Stimulated activated naive B cell treated with anti-CD40 and anti-IgM and Interleukin-4, amounts not matched to agents 10 μg/mL and 1 μg/mL and 100 μg/mL, for 72 hours (primary cell): ENCODE measurements around the gene AHCYL2.
"Not testable (repeated sequence)": the region's sequence is repeated elsewhere in the genome, so short reads cannot be mapped to it uniquely, and the experiment has no call there.

Source experiments
- ATAC-seq, 2 donors: fragments of 150-1000 bp; cut with Tn5 transposase; replicated peaks; 2 replicates each; pipeline ENCODE4 v1.10.0; 2021; ENCODE audit warnings: moderate library complexity in 1 of 2
- DNase-seq: peaks from one replicate; pipeline ENCODE4 v3.0.0; 2021
- H3K27ac Mint-ChIP-seq: one replicate; pipeline ENCODE4 v1.8.0; 2022; ENCODE audit warnings: mild to moderate bottlenecking, mixed read lengths
- H3K27me3 Mint-ChIP-seq, 2 donors: one replicate each; pipeline ENCODE4 v1.8.0; 2022; ENCODE audit warnings: mixed read lengths in 2 of 2
- H3K36me3 Mint-ChIP-seq, 2 donors: one replicate each; pipeline ENCODE4 v1.8.0; 2022; ENCODE audit warnings: mixed read lengths in 2 of 2, mild to moderate bottlenecking in 1 of 2
- H3K4me1 Mint-ChIP-seq, 2 donors: one replicate each; pipeline ENCODE4 v1.8.0; 2022; ENCODE audit warnings: mixed read lengths in 2 of 2, mild to moderate bottlenecking in 1 of 2
- H3K4me3 Mint-ChIP-seq, 2 donors: one replicate each; pipeline ENCODE4 v1.8.0; 2022; ENCODE audit warnings: mild to moderate bottlenecking in 2 of 2, mixed read lengths in 2 of 2, moderate library complexity in 1 of 2
- H3K9me3 Mint-ChIP-seq, 2 donors: one replicate each; pipeline ENCODE4 v1.8.0; 2022; ENCODE audit warnings: mixed read lengths in 2 of 2, mild to moderate bottlenecking in 1 of 2

Gene AHCYL2

DNA sequence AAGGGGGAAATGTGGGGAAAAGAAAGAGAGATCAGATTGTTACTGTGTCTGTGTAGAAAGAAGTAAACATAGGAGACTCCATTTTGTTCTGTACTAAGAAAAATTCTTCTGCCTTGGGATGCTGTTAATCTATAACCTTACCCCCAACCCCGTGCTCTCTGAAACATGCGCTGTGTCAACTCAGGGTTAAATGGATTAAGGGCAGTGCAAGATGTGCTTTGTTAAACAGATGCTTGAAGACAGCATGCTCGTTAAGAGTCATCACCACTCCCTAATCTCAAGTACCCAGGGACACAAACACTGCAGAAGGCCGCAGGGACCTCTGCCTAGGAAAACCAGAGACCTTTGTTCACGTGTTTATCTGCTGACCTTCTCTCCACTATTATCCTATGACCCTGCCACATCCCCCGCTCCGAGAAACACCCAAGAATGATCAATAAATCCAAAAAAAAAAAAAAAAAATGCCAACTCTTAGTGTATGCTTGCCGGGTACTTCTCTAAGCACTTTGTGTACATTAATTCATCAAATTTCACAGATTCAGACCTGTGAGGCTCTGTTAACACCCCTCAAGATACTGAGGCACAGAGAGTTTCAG lies 7.9 kb upstream of the AHCYL2 start:
- H3K4me1 Mint-ChIP-seq, DNase-seq: not testable (repeated sequence)

DNA sequence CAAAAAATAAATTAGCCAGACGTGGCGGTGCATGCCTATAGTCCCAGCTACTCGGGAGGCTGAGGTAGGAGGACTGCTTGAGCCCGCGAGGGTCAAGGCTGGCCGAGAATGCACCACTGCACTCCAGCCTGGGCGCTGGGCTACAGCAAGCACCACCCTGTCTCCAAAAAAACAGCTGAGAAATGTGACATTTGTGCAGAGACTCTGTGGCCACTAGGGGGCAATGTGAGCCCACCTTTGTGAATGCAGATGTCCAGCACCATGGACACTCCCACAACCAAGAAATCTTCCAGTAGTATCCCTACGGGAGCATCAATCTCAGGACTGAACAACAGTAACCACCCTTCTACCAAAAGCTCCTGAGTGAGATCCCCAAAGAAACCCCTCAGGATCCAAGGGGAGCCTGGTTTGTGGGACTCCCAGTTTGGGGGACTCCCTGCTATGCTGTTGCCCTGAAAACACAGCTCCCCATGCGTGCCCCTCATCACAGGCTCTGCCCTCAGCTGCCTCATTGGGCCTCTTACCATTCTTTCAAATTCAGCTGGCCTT lies 6.2 kb upstream of the AHCYL2 start:
- H3K9me3 Mint-ChIP-seq: no peaks in the 10 kb centered on the region
- no peaks in the 10 kb centered on the region for H3K27me3 Mint-ChIP-seq
- H3K4me1 Mint-ChIP-seq: peaks cover 9 to 26% of the 10 kb centered on the region in 2 donors
- H3K4me3 Mint-ChIP-seq: no peak overlapping the region
- ATAC-seq (peak; percentile 90 to 91), DNase-seq (peak; percentile 60)
- H3K36me3 Mint-ChIP-seq: no peaks in the 10 kb centered on the region
- no peak overlapping the region for H3K27ac Mint-ChIP-seq

More for the DNA sequence above, 7.9 kb upstream of the AHCYL2 start:
- H3K27ac Mint-ChIP-seq, H3K27me3 Mint-ChIP-seq, H3K4me3 Mint-ChIP-seq, H3K36me3 Mint-ChIP-seq, ATAC-seq, H3K9me3 Mint-ChIP-seq: not testable (repeated sequence)

DNA sequence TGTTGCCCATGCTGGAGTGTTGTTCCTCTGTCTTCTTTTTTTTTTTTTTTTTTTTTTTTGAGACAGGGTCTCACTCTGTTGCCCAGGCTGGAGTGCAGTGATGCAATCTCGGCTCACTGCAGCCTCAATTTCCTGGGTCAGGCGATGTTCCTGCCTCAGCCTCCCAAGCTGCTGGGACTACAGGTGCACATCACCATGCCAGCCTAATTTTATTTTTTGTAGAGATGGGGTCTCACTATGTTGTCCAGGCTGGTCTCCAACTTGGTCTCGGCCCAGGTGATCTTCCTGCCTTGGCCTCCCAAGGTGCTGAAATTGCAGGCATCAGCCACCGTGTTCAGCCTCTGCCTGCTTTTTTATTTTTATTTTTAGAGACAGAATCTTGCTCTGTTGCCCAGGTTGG lies 5.7 kb upstream of the AHCYL2 start:
- not testable (repeated sequence) for H3K9me3 Mint-ChIP-seq, H3K27ac Mint-ChIP-seq, DNase-seq, H3K4me3 Mint-ChIP-seq, H3K36me3 Mint-ChIP-seq, ATAC-seq, H3K27me3 Mint-ChIP-seq
- peaks cover 9 to 28% of the 10 kb centered on the region in 2 donors for H3K4me1 Mint-ChIP-seq

GRCh38 chr7:129222064-129222463 lies 2.8 kb upstream of the AHCYL2 start:
- H3K4me3 Mint-ChIP-seq: peak overlapping the region; percentile 44 to 46
- DNase-seq: no peak
- no peaks in the 10 kb centered on the region for H3K9me3 Mint-ChIP-seq
- H3K36me3 Mint-ChIP-seq: peaks cover 0 to 2% of the 10 kb centered on the region in 2 donors
- H3K4me1 Mint-ChIP-seq: peaks cover 24 to 48% of the 10 kb centered on the region in 2 donors
- peak overlapping the region; percentile 6 for H3K27ac Mint-ChIP-seq
- ATAC-seq: no peak
- no peaks in the 10 kb centered on the region for H3K27me3 Mint-ChIP-seq

- no peaks in the 10 kb centered on the region for H3K9me3 Mint-ChIP-seq
- H3K4me3 Mint-ChIP-seq: peak overlapping the region; percentile 88 to 89
- ATAC-seq: peak; percentile 63 to 69
These were observed 538 bp downstream of the AHCYL2 start for GRCh38 chr7:129225206-129225930.

DNA sequence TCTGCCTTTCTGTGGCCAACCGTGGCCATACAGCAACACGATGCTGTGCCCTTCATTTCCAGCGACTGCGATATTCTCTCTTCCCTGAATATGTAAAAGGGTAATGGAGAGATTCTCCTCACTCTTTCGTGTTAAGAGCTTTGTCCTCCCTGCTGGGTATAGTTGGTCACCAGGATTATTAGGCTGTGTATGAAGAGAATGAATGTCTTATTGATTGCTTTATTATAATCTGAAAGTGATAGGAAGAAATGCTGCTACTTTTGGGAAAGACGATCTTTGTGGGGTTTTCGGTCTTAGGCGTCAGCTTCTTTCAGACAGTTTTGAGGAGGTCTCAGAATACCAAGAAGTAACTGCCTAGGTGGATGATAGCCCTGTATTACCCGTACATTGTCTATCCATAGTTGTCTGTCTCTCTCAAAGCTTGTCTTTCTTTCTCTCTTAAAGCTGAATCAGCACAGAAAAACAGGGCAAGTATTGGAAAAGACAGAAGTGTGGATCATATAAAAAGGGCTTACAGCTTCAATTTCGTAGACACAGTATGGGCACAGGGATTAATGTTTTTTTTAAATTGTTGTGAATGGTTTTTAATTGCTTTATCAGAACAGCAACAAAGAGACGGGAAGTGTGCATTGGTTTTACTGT lies 1.2 kb downstream of the AHCYL2 start:
- Mint-ChIP-seq H3K4me3 (peak overlapping the region; percentile 88 to 89), H3K27me3 (no peaks in the 10 kb centered on the region), H3K36me3 (peaks cover 0 to 4% of the 10 kb centered on the region in 2 donors), H3K9me3 (no peaks in the 10 kb centered on the region), H3K4me1 (peaks cover 21 to 49% of the 10 kb centered on the region in 2 donors), H3K27ac (peak overlapping the region; percentile 89)
- ATAC-seq (no peak), DNase-seq (no peak)

More at GRCh38 chr7:129225206-129225930, 538 bp downstream of the AHCYL2 start:
- Mint-ChIP-seq H3K4me1 (peaks cover 21 to 49% of the 10 kb centered on the region in 2 donors), H3K36me3 (peaks cover 0 to 2% of the 10 kb centered on the region in 2 donors), H3K27me3 (no peaks in the 10 kb centered on the region), H3K27ac (peak overlapping the region; percentile 89)
- peak; percentile 51 for DNase-seq

GRCh38 chr7:129227646-129228578 lies 3.1 kb downstream of the AHCYL2 start:
- Mint-ChIP-seq H3K4me3 (no peak overlapping the region), H3K4me1 (peaks cover 15 to 36% of the 10 kb centered on the region in 2 donors)

DNA sequence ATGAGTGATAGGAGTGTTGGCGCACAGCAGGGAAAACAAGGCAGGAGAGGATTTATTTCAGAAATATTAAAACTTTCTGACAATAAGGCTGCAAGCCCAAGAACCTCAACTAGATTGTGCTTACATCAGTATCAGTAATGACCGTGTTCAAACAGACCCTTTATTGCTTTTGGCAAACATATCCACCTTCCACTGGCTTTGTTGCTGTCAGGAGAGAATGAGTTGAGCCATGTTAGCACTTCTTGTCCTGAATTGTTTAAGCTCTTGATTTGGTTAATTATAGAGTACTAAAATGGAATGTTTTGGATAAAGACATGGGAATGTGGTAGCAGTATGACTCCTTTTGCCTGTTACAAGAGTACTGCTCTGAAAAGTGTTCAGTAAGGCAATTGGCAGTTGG lies 3.8 kb downstream of the AHCYL2 start:
- ATAC-seq (no peak), DNase-seq (no peak)
- Mint-ChIP-seq H3K9me3 (no peaks in the 10 kb centered on the region), H3K4me3 (no peak overlapping the region), H3K27me3 (no peaks in the 10 kb centered on the region), H3K27ac (no peak overlapping the region), H3K36me3 (peaks cover under 1 to 6% of the 10 kb centered on the region in 2 donors), H3K4me1 (peaks cover 15 to 29% of the 10 kb centered on the region in 2 donors)

More at GRCh38 chr7:129227646-129228578, 3.1 kb downstream of the AHCYL2 start:
- DNase-seq (no peak), ATAC-seq (no peak)
- H3K36me3 Mint-ChIP-seq: peaks cover 0 to 4% of the 10 kb centered on the region in 2 donors
- no peak overlapping the region for H3K27ac Mint-ChIP-seq
- no peaks in the 10 kb centered on the region for H3K27me3 Mint-ChIP-seq
- H3K9me3 Mint-ChIP-seq: no peaks in the 10 kb centered on the region

GRCh38 chr7:129231666-129232065 lies 6.8 kb downstream of the AHCYL2 start:
- peaks cover 0 to 9% of the 10 kb centered on the region in 2 donors for H3K4me1 Mint-ChIP-seq
- H3K4me3 Mint-ChIP-seq: no peak overlapping the region
- no peaks in the 10 kb centered on the region for H3K9me3 Mint-ChIP-seq
- DNase-seq (no peak), ATAC-seq (no peak)
- H3K36me3 Mint-ChIP-seq: peaks cover 13 to 20% of the 10 kb centered on the region in 2 donors
- no peak overlapping the region for H3K27ac Mint-ChIP-seq
- no peaks in the 10 kb centered on the region for H3K27me3 Mint-ChIP-seq

GRCh38 chr7:129238546-129238945 lies 13.7 kb downstream of the AHCYL2 start:
- DNase-seq (no peak), ATAC-seq (no peak)
- H3K36me3 Mint-ChIP-seq: peaks cover 19 to 21% of the 10 kb centered on the region in 2 donors
- peaks cover 5 to 8% of the 10 kb centered on the region in 2 donors for H3K4me1 Mint-ChIP-seq
- no peak overlapping the region for H3K27ac Mint-ChIP-seq
- H3K4me3 Mint-ChIP-seq: no peak overlapping the region
- H3K27me3 Mint-ChIP-seq: no peaks in the 10 kb centered on the region
- H3K9me3 Mint-ChIP-seq: no peaks in the 10 kb centered on the region

DNA sequence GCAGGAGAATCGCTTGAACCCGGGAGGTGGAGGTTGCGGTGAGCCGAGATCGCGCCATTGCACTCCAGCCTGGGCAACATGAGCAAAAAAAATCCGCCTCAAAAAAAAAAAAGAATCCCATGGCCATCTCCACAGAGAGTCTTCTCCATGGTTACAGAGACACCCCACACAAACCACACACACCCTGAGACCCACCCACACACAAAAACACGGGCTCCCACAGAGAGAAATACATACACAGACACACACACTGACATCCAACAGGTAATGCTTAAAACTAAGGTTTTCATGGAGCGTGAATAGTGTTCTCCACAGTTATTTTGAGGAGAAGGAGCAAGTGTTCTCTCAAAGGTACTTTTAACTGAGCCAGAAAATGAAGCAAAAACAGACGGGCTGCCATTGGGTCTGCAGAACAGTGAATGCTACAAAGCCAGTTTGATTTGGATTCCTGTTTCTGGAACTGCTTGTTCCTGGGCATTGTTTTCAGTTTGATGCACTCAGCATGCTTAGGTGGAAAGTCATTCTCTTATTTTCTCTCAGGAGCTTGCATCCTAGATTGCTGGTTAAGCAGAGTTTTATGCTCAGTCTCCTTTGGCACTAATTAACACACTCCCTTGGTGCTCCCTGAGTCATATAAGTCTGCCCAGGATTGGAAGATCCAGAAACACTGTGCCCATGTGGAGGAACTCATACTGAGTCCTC lies 15.4 kb downstream of the AHCYL2 start:
- H3K27me3 Mint-ChIP-seq: no peaks in the 10 kb centered on the region
- no peak overlapping the region for H3K4me3 Mint-ChIP-seq
- DNase-seq: no peak
- peaks cover 11 to 16% of the 10 kb centered on the region in 2 donors for H3K36me3 Mint-ChIP-seq
- peaks cover 5 to 8% of the 10 kb centered on the region in 2 donors for H3K4me1 Mint-ChIP-seq
- H3K27ac Mint-ChIP-seq: no peak overlapping the region
- ATAC-seq: no peak
- H3K9me3 Mint-ChIP-seq: no peaks in the 10 kb centered on the region

DNA sequence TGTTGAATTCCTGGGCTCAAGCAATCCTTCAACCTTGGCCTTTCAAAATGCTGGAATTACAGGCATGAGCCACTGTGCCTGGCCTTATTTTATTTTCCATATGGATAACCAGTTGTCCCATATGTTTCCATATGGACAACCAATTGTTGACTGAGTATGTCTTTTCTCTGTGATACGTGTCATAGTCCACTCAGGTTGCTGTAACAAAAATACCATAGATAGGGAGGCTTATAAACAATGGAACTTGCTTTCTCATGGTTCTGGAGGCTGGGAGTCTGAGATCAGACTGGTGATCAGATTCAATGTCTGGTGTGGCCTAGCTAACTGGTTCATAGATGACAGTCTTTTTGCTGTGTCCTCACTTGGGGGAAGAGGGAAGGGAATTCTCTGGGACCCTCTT lies 19.4 kb downstream of the AHCYL2 start:
- DNase-seq: no peak
- no peak overlapping the region for H3K27ac Mint-ChIP-seq
- peaks cover 0 to 5% of the 10 kb centered on the region in 2 donors for H3K4me1 Mint-ChIP-seq
- ATAC-seq: no peak
- H3K4me3 Mint-ChIP-seq: no peak overlapping the region
- H3K27me3 Mint-ChIP-seq: no peaks in the 10 kb centered on the region
- peaks cover 10 to 18% of the 10 kb centered on the region in 2 donors for H3K36me3 Mint-ChIP-seq
- no peaks in the 10 kb centered on the region for H3K9me3 Mint-ChIP-seq

DNA sequence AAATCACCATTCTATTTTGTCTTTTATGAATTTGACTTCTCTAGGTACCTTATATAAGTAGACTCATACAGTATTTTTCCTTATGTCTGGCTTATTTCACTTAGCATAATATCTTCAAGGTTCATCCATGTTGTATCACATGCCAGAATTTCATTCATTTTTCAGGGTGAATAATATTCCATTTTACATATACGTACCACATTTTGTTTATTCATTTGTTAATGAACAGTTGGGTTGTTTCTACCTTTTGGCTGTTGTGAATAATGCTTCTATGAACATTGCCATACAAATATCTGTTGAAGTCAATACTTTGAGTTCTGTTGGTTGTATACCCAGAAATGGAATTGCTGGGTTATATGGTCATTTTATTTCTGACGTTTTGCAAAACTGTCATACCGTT lies 20.7 kb downstream of the AHCYL2 start:
- Mint-ChIP-seq H3K27me3 (no peaks in the 10 kb centered on the region), H3K4me1 (peaks cover under 1 to 3% of the 10 kb centered on the region in 2 donors), H3K9me3 (no peaks in the 10 kb centered on the region), H3K4me3 (no peak overlapping the region), H3K36me3 (peaks cover 10 to 15% of the 10 kb centered on the region in 2 donors), H3K27ac (no peak overlapping the region)
- ATAC-seq (no peak), DNase-seq (no peak)
